ENCODE results near the gene CDK2.
A peak's percentile ranks its signal among the peaks of the same experiment; 100 is the strongest.

Gene CDK2

GRCh38 chr12:55929306-55929791 is 37.3 kb upstream of the CDK2 start:
- peaks cover 0 to 2% (median 0%) of the 10 kb centered on the region in 5 donors for H3K36me3 ChIP-seq (ENCODE audit: control insufficient read depth in 5 of 5, insufficient read depth in 5 of 5, low read length in 5 of 5)
- no peaks in the 10 kb centered on the region for H3K9me3 ChIP-seq (ENCODE audit: control insufficient read depth in 5 of 5, low read length in 5 of 5)
- H3K27ac ChIP-seq (ENCODE audit: low read depth, low read length), result peak overlapping the region; percentile 54
- peaks cover 0 to 4% (median 0%) of the 10 kb centered on the region in 5 donors for H3K27me3 ChIP-seq (ENCODE audit: control insufficient read depth in 5 of 5, insufficient read depth in 4 of 5, low read length in 5 of 5)
- peak overlapping the region in 1 of 5 donors; percentile 6 for H3K9ac ChIP-seq (ENCODE audit: low read length in 5 of 5)
- H3K4me3 ChIP-seq (ENCODE audit: low read depth in 1 of 5, low read length in 5 of 5), result no peak overlapping the region
- peaks cover 3 to 61% (median 48%) of the 10 kb centered on the region in 5 donors for H3K4me1 ChIP-seq (ENCODE audit: control insufficient read depth in 5 of 5, insufficient read depth in 5 of 5, low read length in 5 of 5)

- H3K27me3 ChIP-seq (ENCODE audit: control insufficient read depth in 5 of 5, insufficient read depth in 4 of 5, low read length in 5 of 5), result peaks cover 0 to 10% (median 0%) of the 10 kb centered on the region in 5 donors
- H3K9ac ChIP-seq (ENCODE audit: low read length in 5 of 5), result peak within 1 kb of the TSS; percentile 11 to 85 (median 78)
- peaks cover 3 to 66% (median 51%) of the 10 kb centered on the region in 5 donors for H3K4me1 ChIP-seq (ENCODE audit: control insufficient read depth in 5 of 5, insufficient read depth in 5 of 5, low read length in 5 of 5)
- peak within 1 kb of the TSS; percentile 65 for H3K27ac ChIP-seq (ENCODE audit: low read depth, low read length)
- H3K4me3 ChIP-seq (ENCODE audit: low read depth in 1 of 5, low read length in 5 of 5), result peak within 1 kb of the TSS; percentile 78 to 87 (median 80)
- H3K36me3 ChIP-seq (ENCODE audit: control insufficient read depth in 5 of 5, insufficient read depth in 5 of 5, low read length in 5 of 5), result no peaks in the 10 kb centered on the region
- H3K9me3 ChIP-seq (ENCODE audit: control insufficient read depth in 5 of 5, low read length in 5 of 5), result no peaks in the 10 kb centered on the region
Measured at GRCh38 chr12:55930771-55931316, 35.8 kb upstream of the CDK2 start, which contains the start of gene DGKA. DGKA (plus strand) TSS chr12:55931162; CDS start chr12:55936504, 5,342 bp downstream.

- H3K9me3 ChIP-seq (ENCODE audit: control insufficient read depth in 5 of 5, low read length in 5 of 5), result no peaks in the 10 kb centered on the region
- peak overlapping the region; percentile 78 to 87 (median 80) for H3K4me3 ChIP-seq (ENCODE audit: low read depth in 1 of 5, low read length in 5 of 5)
- H3K27me3 ChIP-seq (ENCODE audit: control insufficient read depth in 5 of 5, insufficient read depth in 4 of 5, low read length in 5 of 5), result peaks cover 0 to 10% (median 0%) of the 10 kb centered on the region in 5 donors
- H3K9ac ChIP-seq (ENCODE audit: low read length in 5 of 5), result peak overlapping the region; percentile 11 to 85 (median 78)
- H3K4me1 ChIP-seq (ENCODE audit: control insufficient read depth in 5 of 5, insufficient read depth in 5 of 5, low read length in 5 of 5), result peaks cover 3 to 61% (median 46%) of the 10 kb centered on the region in 5 donors
- no peaks in the 10 kb centered on the region for H3K36me3 ChIP-seq (ENCODE audit: control insufficient read depth in 5 of 5, insufficient read depth in 5 of 5, low read length in 5 of 5)
- H3K27ac ChIP-seq (ENCODE audit: low read depth, low read length), result peak overlapping the region; percentile 65
Measured at GRCh38 chr12:55931317-55931779, 35.3 kb upstream of the CDK2 start.

DNA sequence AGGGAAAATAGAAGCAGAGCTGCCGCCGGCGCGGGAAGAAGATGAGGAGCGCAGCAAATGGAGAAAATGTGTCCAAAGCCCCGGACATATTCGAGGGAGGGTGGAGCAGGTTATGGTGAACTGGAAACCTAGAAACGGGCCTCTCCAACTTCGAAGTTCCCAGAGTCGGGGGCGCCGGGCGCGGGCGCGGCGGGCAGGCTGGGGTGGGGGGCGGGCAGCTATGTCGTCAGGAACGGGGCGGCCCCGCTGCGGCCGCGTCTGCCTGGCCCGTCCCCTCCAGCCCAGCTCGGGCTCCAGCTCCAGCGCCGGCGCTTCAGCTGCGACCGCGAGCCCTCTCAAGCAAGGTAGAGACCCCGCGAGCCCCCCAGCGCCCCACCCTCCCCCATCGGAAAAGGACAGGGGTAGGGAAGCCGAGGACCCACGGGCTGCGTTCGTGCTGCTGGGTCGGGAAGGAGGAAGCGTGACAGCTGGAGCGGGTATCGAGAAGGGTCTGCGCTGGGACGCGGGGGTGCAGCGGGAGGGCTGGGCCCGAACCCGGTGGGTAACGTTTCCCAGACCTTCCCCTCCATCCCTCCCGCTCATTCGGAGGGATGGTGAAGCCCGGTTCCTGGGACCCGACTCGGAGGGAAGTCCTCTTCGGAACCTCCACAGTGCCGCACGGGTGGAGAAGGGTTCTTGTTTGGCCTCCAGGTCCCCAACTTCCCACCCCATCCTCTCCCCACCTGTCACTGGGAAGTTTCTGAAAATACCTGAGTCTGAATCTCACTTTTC is 34.7 kb upstream of the CDK2 start:
- Histone ChIP-seq H3K9me3 (ENCODE audit: control insufficient read depth in 5 of 5, low read length in 5 of 5) (no peaks in the 10 kb centered on the region), H3K4me3 (ENCODE audit: low read depth in 1 of 5, low read length in 5 of 5) (peak overlapping the region; percentile 78 to 87 (median 80)), H3K4me1 (ENCODE audit: control insufficient read depth in 5 of 5, insufficient read depth in 5 of 5, low read length in 5 of 5) (peaks cover 3 to 58% (median 43%) of the 10 kb centered on the region in 5 donors), H3K27ac (ENCODE audit: low read depth, low read length) (peak overlapping the region; percentile 65), H3K27me3 (ENCODE audit: control insufficient read depth in 5 of 5, insufficient read depth in 4 of 5, low read length in 5 of 5) (peaks cover 0 to 10% (median 0%) of the 10 kb centered on the region in 5 donors), H3K36me3 (ENCODE audit: control insufficient read depth in 5 of 5, insufficient read depth in 5 of 5, low read length in 5 of 5) (no peaks in the 10 kb centered on the region), H3K9ac (ENCODE audit: low read length in 5 of 5) (peak overlapping the region; percentile 11 to 87 (median 78))

- H3K36me3 ChIP-seq (ENCODE audit: control insufficient read depth in 5 of 5, insufficient read depth in 5 of 5, low read length in 5 of 5), result no peaks in the 10 kb centered on the region
- H3K9ac ChIP-seq (ENCODE audit: low read length in 5 of 5), result peak overlapping the region in 3 of 5 donors; percentile 69 to 87 (median 79)
- peaks cover 3 to 58% (median 43%) of the 10 kb centered on the region in 5 donors for H3K4me1 ChIP-seq (ENCODE audit: control insufficient read depth in 5 of 5, insufficient read depth in 5 of 5, low read length in 5 of 5)
- H3K9me3 ChIP-seq (ENCODE audit: control insufficient read depth in 5 of 5, low read length in 5 of 5), result no peaks in the 10 kb centered on the region
- H3K27ac ChIP-seq (ENCODE audit: low read depth, low read length), result no peak overlapping the region
- H3K4me3 ChIP-seq (ENCODE audit: low read depth in 1 of 5, low read length in 5 of 5), result peak overlapping the region; percentile 72 to 85 (median 78)
- H3K27me3 ChIP-seq (ENCODE audit: control insufficient read depth in 5 of 5, insufficient read depth in 4 of 5, low read length in 5 of 5), result peaks cover 0 to 10% (median 0%) of the 10 kb centered on the region in 5 donors
Measured at GRCh38 chr12:55932551-55932910, 34.1 kb upstream of the CDK2 start.

DNA sequence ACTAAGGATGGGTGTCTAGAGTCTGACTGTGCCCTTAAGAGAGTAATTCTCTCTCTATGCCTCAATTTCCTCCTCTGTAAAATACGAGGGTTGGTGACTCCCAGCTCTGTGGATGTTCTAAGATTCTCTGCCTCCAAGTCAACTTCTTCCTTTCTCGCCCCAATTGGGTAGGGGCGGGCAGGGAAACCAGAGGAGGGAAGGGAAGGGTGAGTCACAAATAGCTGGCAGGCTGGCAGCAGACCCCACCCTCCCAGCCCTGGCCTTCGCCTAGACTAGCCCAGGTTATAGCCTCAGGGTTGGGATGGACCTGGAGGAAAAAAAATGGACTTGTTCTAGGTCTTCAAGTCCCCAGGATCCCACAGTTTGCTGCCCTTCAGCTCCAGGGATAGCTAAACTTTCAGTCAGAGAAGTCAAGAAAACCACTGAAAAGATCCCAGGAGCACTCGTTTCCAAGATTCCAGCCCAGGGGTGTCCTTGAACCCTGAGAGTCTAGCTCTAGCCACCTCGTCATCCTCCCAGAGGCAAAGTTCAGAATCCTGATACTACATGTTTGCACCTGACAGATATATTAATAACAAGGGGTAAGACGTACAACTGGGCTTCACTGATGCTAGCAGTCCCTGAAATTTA is 33.3 kb upstream of the CDK2 start:
- Histone ChIP-seq H3K4me1 (ENCODE audit: control insufficient read depth in 5 of 5, insufficient read depth in 5 of 5, low read length in 5 of 5) (peaks cover 1 to 50% (median 38%) of the 10 kb centered on the region in 5 donors), H3K27ac (ENCODE audit: low read depth, low read length) (no peak overlapping the region), H3K36me3 (ENCODE audit: control insufficient read depth in 5 of 5, insufficient read depth in 5 of 5, low read length in 5 of 5) (no peaks in the 10 kb centered on the region), H3K9me3 (ENCODE audit: control insufficient read depth in 5 of 5, low read length in 5 of 5) (no peaks in the 10 kb centered on the region), H3K27me3 (ENCODE audit: control insufficient read depth in 5 of 5, insufficient read depth in 4 of 5, low read length in 5 of 5) (peaks cover 0 to 10% (median 0%) of the 10 kb centered on the region in 5 donors), H3K9ac (ENCODE audit: low read length in 5 of 5) (no peak overlapping the region), H3K4me3 (ENCODE audit: low read depth in 1 of 5, low read length in 5 of 5) (no peak overlapping the region)

GRCh38 chr12:55933799-55934742 is 32.6 kb upstream of the CDK2 start:
- Histone ChIP-seq H3K9me3 (ENCODE audit: control insufficient read depth in 5 of 5, low read length in 5 of 5) (no peaks in the 10 kb centered on the region), H3K36me3 (ENCODE audit: control insufficient read depth in 5 of 5, insufficient read depth in 5 of 5, low read length in 5 of 5) (no peaks in the 10 kb centered on the region), H3K27me3 (ENCODE audit: control insufficient read depth in 5 of 5, insufficient read depth in 4 of 5, low read length in 5 of 5) (peaks cover 0 to 10% (median 0%) of the 10 kb centered on the region in 5 donors), H3K9ac (ENCODE audit: low read length in 5 of 5) (no peak overlapping the region), H3K27ac (ENCODE audit: low read depth, low read length) (no peak overlapping the region), H3K4me3 (ENCODE audit: low read depth in 1 of 5, low read length in 5 of 5) (no peak overlapping the region), H3K4me1 (ENCODE audit: control insufficient read depth in 5 of 5, insufficient read depth in 5 of 5, low read length in 5 of 5) (peaks cover 1 to 44% (median 36%) of the 10 kb centered on the region in 5 donors)

DNA sequence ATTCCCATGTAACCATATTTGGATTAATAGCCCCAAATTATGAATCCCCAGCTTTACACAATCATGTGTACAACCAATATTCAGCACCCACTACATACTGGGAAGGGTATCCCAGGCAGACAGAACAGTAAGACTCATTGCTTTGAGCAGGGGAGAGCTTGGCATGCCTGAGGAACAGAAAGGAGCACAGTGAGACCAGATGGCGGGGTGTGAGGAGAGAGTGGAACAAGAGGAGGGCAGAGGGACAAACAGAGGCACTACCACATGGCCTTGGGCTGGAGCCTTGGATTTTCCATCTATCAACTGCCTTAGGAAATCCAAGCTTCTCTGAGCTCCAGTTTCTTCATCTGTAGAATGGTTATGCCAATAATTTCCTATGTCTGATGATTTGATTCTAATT is 31.9 kb upstream of the CDK2 start:
- Histone ChIP-seq H3K4me1 (ENCODE audit: control insufficient read depth in 5 of 5, insufficient read depth in 5 of 5, low read length in 5 of 5) (peaks cover 1 to 39% (median 29%) of the 10 kb centered on the region in 5 donors), H3K27ac (ENCODE audit: low read depth, low read length) (no peak overlapping the region)

GRCh38 chr12:55935738-55936151 is 30.9 kb upstream of the CDK2 start:
- no peak overlapping the region for H3K27ac ChIP-seq (ENCODE audit: low read depth, low read length)
- peak overlapping the region in 2 of 5 donors; percentile 19 to 27 for H3K9ac ChIP-seq (ENCODE audit: low read length in 5 of 5)
- H3K4me1 ChIP-seq (ENCODE audit: control insufficient read depth in 5 of 5, insufficient read depth in 5 of 5, low read length in 5 of 5), result peaks cover 0 to 39% (median 28%) of the 10 kb centered on the region in 5 donors
- no peaks in the 10 kb centered on the region for H3K36me3 ChIP-seq (ENCODE audit: control insufficient read depth in 5 of 5, insufficient read depth in 5 of 5, low read length in 5 of 5)
- peaks cover 0 to 10% (median 0%) of the 10 kb centered on the region in 5 donors for H3K27me3 ChIP-seq (ENCODE audit: control insufficient read depth in 5 of 5, insufficient read depth in 4 of 5, low read length in 5 of 5)
- H3K4me3 ChIP-seq (ENCODE audit: low read depth in 1 of 5, low read length in 5 of 5), result peak overlapping the region in 4 of 5 donors; percentile 2 to 39 (median 34)
- H3K9me3 ChIP-seq (ENCODE audit: control insufficient read depth in 5 of 5, low read length in 5 of 5), result no peaks in the 10 kb centered on the region

More for the DNA sequence above, 31.9 kb upstream of the CDK2 start:
- H3K36me3 ChIP-seq (ENCODE audit: control insufficient read depth in 5 of 5, insufficient read depth in 5 of 5, low read length in 5 of 5), result no peaks in the 10 kb centered on the region
- no peaks in the 10 kb centered on the region for H3K9me3 ChIP-seq (ENCODE audit: control insufficient read depth in 5 of 5, low read length in 5 of 5)
- peaks cover 0 to 10% (median 0%) of the 10 kb centered on the region in 5 donors for H3K27me3 ChIP-seq (ENCODE audit: control insufficient read depth in 5 of 5, insufficient read depth in 4 of 5, low read length in 5 of 5)
- no peak overlapping the region for H3K4me3 ChIP-seq (ENCODE audit: low read depth in 1 of 5, low read length in 5 of 5)
- H3K9ac ChIP-seq (ENCODE audit: low read length in 5 of 5), result no peak overlapping the region

Data from subcutaneous abdominal adipose tissue (tissue), 5 donors.